Measurements from ENCODE around the gene SYT9.

SYT9 gene

GRCh38 chr11:7422544-7423331 is 171.0 kb downstream of the SYT9 start:
- DNase-seq (ENCODE audit: low read depth in 1 of 2, low spot score in 1 of 2): no peak

DNA sequence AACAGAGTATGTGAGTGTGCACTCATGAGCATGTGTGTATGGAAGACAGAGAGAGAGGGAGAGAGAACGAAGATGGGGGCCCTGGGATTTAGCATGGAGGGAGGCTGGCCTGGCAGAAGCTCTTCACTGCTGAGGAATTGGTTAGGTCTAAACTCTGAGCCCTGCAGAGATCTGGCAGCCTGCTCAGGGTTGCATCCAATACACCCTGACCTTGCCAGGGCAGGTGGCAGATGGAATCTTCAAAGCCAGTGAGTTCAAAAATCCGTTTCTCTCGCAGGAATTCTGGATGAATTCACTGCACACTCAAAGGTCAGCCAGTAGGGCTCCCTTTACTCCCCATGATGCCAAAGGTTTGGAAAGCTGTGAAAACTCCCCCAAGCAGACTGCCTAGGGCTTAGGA is 172.2 kb downstream of the SYT9 start:
- DNase-seq (ENCODE audit: low read depth in 1 of 2, low spot score in 1 of 2): no peak

- no peak for DNase-seq (ENCODE audit: low read depth in 1 of 2, low spot score in 1 of 2)
Measured at GRCh38 chr11:7427733-7428132, 176.0 kb downstream of the SYT9 start.

DNA sequence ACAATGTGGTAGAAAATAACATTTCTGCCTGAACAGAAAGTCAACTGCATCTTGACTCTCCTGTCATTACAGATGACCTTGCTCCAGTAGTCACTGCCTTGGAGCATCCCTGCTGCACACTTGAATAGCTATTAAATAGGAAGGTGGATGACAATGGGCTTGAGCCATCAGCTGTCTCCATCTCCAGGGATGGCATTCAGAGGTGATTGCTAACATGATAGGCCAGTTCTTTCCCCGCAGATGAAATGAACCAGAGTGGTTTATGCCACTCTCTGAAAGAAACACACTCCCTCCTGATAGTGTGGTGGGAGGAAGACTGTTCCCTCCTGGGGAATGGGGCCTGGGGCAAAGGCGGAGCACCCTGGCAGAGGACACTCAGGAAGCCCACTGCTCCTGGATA is 176.5 kb downstream of the SYT9 start:
- DNase-seq (ENCODE audit: low read depth in 1 of 2, low spot score in 1 of 2): no peak

- DNase-seq (ENCODE audit: low read depth in 1 of 2, low spot score in 1 of 2): no peak
Measured at GRCh38 chr11:7430496-7430895, 178.8 kb downstream of the SYT9 start.

GRCh38 chr11:7435176-7435575 is 183.5 kb downstream of the SYT9 start:
- DNase-seq (ENCODE audit: low read depth in 1 of 2, low spot score in 1 of 2): no peak

DNA sequence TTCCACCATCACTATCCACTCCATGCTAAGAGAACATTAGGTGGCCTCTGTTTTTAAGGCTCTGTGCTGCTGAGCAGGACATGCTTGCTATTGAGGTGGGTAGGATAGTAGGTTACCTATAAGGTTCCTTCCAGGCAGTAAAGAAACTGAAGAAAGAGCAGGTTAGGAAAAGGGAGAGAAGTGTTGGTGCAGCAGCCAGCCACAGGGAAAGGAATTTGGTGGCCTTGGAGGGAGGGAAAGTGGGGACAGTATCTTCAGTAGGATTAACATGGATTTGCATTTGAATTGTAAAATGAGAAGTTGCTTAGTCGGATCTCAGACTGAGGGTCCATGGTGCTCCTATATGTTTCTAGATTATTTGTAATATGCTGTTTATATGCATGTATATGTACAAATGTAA is 184.4 kb downstream of the SYT9 start:
- no peak for DNase-seq (ENCODE audit: low read depth in 1 of 2, low spot score in 1 of 2)

GRCh38 chr11:7436657-7437056 is 185.0 kb downstream of the SYT9 start:
- no peak for DNase-seq (ENCODE audit: low read depth in 1 of 2, low spot score in 1 of 2)

- no peak for DNase-seq (ENCODE audit: low read depth in 1 of 2, low spot score in 1 of 2)
Measured at GRCh38 chr11:7437696-7438095, 186.0 kb downstream of the SYT9 start.

DNA sequence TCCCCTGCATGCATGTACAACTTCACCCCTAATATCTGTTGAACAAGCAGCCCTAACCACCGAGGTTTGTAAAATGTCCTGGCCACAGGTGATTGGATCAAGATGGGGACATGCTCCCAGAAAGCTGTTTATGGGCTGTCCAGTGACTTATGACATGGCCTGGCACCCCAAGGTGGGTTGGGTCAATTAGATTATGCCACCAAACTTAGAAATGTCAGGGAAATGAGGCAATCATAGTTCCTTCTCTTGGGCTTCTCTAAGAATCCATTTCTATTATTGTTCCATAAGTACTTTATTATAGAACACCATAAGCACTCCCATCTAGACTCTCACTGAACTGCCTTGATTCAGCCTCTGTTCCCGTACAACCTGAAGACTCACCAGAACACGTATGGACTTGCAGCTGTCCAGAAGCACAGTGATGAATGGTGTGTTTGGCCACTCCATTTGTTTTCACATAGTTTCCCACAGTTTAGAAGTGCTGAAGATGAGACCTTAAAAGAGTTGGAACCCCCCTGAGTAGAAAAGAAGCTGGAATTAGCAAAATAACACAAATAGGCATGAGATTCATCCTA is 188.1 kb downstream of the SYT9 start:
- no peak for DNase-seq (ENCODE audit: low read depth in 1 of 2, low spot score in 1 of 2)

- DNase-seq (ENCODE audit: low read depth in 1 of 2, low spot score in 1 of 2): peak; percentile 50 to 61
Measured at GRCh38 chr11:7442588-7443215, 191.0 kb downstream of the SYT9 start.

DNA sequence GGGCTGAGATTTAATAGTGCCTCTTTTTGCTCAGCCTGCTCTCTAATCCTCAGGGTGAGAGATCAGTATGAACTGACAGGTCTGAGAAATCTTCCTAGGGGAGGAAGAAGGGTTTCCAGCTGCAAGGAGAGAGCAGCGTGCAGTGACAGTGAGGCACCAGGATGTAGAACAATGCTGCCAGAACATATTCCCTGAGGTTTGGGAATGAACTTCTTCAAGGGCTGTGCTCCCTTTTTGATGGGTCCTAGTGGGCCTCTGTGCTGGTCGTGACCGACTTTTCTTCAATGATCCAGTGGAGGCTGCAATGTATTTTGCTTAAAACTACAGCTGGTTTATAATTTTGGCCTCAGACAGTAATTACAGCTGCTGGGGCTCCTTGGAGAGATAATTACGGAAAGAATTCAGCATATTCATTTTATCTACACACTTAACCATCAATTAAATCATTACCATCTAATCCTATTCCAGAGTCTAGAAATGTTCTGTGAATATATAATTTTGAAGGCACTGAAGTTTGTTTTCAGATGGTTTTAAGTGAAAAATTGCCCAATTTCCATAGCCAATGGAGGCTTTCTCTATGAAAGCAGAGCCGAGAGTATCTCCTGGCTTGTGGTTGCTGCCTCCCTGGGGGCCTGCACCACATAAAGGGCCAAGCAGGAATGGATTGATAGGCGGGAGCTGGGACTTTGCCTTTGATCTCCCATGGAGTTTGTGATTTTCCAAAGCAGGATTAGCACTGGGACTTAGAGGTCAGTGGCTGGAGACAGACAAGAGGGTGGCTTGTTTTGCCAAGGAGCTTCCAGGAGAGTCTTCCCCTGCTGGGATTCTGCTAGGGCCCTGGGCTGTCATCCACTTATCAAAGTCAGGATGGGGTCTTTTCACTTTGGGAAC is 192.6 kb downstream of the SYT9 start:
- DNase-seq (ENCODE audit: low read depth in 1 of 2, low spot score in 1 of 2): no peak

DNA sequence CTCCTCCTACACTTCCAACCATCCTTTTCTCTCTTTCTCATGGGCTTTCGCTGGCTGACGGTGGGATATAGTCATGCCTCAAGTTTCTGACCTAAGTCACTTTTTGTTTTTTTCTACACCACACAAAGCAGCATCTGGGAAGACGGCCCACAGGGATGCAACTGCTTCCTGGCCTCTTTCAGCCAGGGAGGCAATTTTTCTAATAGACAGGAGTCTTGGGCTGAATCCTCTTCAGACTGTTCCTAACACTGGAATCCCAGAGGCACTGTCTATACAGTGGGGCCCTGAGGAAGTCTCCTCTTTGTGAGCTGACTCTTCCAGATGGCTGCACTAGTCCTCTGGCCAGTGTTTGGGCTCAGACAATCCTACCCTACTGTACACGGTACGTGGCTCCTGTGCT is 193.9 kb downstream of the SYT9 start:
- DNase-seq (ENCODE audit: low read depth in 1 of 2, low spot score in 1 of 2): no peak

DNA sequence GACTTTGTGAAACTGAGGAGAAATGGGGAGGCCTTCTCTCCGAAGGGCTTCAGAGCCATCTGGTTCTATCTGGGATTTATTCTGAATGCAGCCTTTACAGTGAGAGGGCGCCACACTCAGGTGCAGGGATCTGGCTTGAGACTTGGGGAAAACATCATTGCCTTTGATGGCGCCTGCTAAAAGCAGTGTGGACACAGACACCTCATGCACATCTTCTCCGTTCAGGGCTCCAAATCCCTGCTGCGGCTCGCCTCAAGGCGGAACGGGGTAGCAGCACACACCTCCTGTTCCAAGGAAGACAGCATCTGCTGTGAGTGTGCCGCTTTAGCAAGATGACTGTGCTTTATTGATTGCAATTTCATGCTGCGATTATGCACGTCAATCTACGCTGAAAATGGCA is 196.5 kb downstream of the SYT9 start:
- DNase-seq (ENCODE audit: low read depth in 1 of 2, low spot score in 1 of 2): no peak

DNA sequence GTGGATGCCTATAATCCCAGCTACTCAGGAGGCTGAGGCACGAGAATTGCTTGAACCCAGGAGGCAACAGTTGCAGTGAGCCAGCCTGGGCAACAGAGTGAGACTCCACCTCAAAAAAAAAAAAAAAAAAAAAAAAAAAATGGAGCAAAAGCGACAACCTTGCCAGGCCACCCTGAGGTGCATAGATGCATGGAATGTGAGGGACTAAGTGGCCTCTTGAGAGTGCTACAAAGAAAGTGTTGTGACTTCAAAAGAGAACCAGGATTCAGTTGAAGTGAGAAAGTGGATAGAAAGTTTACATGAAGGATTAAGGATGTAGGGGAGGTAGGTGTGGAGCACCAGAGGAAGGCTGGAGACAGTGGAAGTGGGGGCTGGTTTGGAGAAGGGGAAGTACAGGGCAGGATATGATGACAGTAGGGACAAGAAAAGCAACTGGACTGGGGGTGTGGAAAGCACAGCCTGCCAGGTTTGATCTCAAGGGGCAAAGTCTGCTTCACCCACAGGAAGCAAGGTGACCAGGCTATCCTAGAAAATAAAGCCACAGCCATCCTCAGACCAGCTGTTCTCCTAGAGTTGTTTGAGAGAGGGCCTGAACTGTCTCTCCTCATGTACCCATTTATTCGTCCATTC is 197.6 kb downstream of the SYT9 start:
- no peak for DNase-seq (ENCODE audit: low read depth in 1 of 2, low spot score in 1 of 2)

DNA sequence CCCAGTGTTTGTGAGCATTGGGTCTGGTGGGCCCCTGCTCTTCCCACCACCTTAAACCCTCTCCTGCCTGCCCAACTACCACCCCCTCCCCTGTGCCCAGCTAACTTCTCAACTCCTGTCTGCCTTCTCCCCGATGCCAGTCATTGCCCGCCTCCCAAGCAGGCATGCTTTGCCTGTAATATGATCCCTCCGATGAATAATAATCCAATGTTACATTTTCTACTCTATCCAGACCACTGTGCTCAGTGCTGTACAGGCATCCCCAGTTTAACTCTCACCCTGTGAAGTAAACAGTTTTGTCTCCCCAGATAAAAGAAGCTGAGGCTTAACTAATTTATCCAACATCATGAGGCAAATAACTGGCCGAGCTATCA is 198.1 kb downstream of the SYT9 start:
- no peak for DNase-seq (ENCODE audit: low read depth in 1 of 2, low spot score in 1 of 2)

DNA sequence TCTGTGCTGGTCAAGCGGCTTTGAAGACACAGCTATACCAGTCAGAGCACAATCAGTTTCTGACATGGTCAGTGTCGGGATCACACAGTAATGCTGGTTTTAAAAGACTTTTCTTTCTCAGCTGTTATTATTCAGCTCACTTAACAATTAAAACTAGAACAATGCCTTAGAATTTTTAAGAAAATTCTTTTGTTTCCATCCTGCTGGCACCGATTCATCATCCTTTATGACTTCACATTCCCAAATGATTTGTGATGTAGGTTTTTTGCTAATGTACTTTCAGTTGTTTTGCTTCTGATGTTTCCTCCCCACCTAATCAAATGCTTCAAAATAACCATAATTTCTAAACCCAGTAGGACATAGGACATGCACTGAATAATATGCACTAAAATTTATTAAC is 199.1 kb downstream of the SYT9 start:
- no peak for DNase-seq (ENCODE audit: low read depth in 1 of 2, low spot score in 1 of 2)

DNA sequence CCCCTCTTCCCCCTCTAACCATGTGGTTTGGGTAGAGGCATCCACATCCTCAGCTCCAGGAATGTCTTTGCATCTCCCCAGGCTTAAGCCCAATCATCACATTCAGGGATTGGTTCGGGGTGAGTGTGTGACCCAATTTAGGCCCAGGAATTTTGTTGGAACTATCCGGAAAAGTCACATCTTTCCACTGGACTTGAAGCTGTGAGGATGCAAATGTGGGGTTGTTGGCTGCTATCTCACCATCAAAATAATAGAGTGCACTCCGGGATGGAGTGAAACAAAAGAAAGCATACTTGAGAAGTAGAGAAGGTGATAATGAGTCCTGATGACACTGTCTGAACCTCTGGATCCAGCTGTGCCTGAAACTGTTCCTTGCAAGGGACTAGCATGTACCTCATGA is 199.8 kb downstream of the SYT9 start:
- no peak for DNase-seq (ENCODE audit: low read depth in 1 of 2, low spot score in 1 of 2)

DNA sequence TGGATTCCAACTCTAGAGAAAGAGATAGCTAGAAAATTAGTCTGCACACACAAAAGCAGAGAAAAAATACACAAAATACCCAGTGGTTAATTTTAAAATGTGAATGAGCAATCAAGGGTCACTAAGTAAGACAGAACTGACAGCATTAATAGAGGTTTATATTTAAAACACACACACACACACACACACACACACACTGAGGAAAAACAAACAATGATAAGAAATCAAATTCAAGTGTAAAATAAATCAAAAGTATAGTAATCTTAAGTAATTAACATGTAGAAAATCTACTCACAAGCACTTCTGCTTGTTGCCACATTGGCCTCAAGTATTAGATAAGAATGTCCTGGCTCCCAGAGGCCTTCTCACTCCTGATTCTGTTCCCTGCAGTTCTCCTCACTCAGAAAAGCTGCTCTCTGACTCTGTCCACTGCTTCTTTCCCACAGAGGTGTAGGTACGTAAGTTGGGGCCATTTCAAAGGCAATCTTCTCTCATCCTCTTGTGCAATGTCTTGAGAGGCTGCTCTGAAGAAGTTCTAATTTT is 200.3 kb downstream of the SYT9 start:
- no peak for DNase-seq (ENCODE audit: low read depth in 1 of 2, low spot score in 1 of 2)

DNA sequence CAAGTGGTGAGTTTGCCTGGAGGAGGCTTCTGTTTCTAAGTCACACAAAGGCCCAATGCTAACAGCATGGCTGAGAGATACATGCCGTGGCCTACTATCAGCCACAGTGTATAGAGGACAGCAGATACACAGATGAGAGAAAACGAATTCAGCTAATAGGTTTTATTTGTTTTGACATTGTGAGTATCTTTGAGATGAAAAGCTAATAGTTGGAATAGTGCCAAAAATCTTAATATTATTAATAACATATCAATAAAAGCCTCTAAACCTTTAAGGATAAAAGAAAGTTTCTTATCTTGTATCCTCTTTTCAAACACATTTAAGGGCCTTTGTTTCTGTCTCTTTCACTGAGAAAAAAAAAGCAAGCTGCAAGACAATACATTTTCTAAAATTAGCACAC is 203.2 kb downstream of the SYT9 start:
- no peak for DNase-seq (ENCODE audit: low read depth in 1 of 2, low spot score in 1 of 2)

GRCh38 chr11:7457211-7457610 is 205.5 kb downstream of the SYT9 start:
- no peak for DNase-seq (ENCODE audit: low read depth in 1 of 2, low spot score in 1 of 2)
